HepG2 (cell line): Measurements from ENCODE around the gene RABGAP1L. TPM values are rescaled to one million over a fixed set of nuclear protein-coding genes. Genes with fewer than 3 reads are reported as not detected.

Source experiments
- ATAC-seq: fragments of 200-7000 bp; cut with Tn5 transposase; 3 replicates; pipeline ENCODE4 v1.9.1; 2020; ENCODE audit warnings: mild to moderate bottlenecking, moderate library complexity
- BruUV-seq: library from RNA; stranded (reverse); fragments of 400-500 nt; replicated peaks from 2 replicates; lab custom pipeline; 2021; lab: Mats Ljungman, UMichigan
- CTCF ChIA-PET: fragments of 300-600 bp; formaldehyde crosslinking; extraction: SDS; loops from one replicate; lab custom pipeline; 2021; ENCODE audit warnings: low total read pairs, inconsistent platforms, low intra/inter-chr PET ratio; lab: Yijun Ruan, JAX
- POLR2A ChIA-PET: fragments of 350-600 bp; sonication (Branson Sonifier 250); formaldehyde crosslinking; loops from one replicate; lab custom pipeline; 2020; ENCODE audit warnings: antibody characterized with exemption, inconsistent platforms; lab: Yijun Ruan, JAX
- DNase-seq: peaks from one replicate; pipeline ENCODE4 v3.0.0-alpha.2; 2015; ENCODE audit warnings: low spot score
- FAIRE-seq: peaks from 3 replicates; lab custom pipeline; 2011; peaks lifted over from hg19 to GRCh38; lab: Jason Lieb, UNC
- H2AFZ ChIP-seq: one replicate; pipeline ENCODE4 v1.6.1; 2011; ENCODE audit warnings: low read length, inconsistent platforms
- H3K27ac ChIP-seq: fragments of 300-600 bp; 3 replicates; pipeline ENCODE4 v1.8.0; 2011; ENCODE audit warnings: mixed run types, mild to moderate bottlenecking, mixed read lengths, low read length, inconsistent platforms; ENCODE audit not compliant: insufficient read depth; ENCODE audit errors: extremely low read length
- H3K27me3 ChIP-seq, 2 experiments: fragments of 200-600 bp in 1 of 2; 2 replicates in 1 of 2; 3 replicates in 1 of 2; pipeline versions ENCODE4 v1.6.0 to v1.8.0; 2011; ENCODE audit warnings: low read length in 2 of 2, mild to moderate bottlenecking in 2 of 2, moderate library complexity in 2 of 2, inconsistent platforms in 1 of 2; ENCODE audit not compliant: insufficient read depth in 2 of 2, control insufficient read depth in 1 of 2
- H3K36me3 ChIP-seq, 2 experiments: fragments of 200-600 bp in 1 of 2; replicated peaks in 1 of 2; 2 replicates in 1 of 2; 3 replicates in 1 of 2; pipeline versions ENCODE4 v1.5.1 to v1.8.0; 2011; ENCODE audit warnings: low read length in 2 of 2, inconsistent platforms in 1 of 2; ENCODE audit not compliant: insufficient read depth in 2 of 2, control insufficient read depth in 1 of 2
- H3K4me1 ChIP-seq: 2 replicates; pipeline ENCODE4 v1.5.1; 2012; ENCODE audit warnings: low read length, inconsistent platforms; ENCODE audit not compliant: insufficient read depth
- H3K4me2 ChIP-seq: 2 replicates; pipeline ENCODE4 v1.6.0; 2011; ENCODE audit warnings: low read depth, low read length, inconsistent platforms
- H3K4me3 ChIP-seq, 3 experiments: fragments of 200-600 bp in 1 of 3; sonication (generic), shearing (Covaris generic) in 1 of 3; replicated peaks in 1 of 3; 2 replicates each; pipeline ENCODE4 v1.5.1; 2011 to 2016; ENCODE audit warnings: low read length in 3 of 3, inconsistent platforms in 2 of 3, low read depth in 2 of 3, mild to moderate bottlenecking in 2 of 3, control low read depth in 1 of 3, mixed read lengths in 1 of 3; ENCODE audit not compliant: insufficient read depth in 1 of 3
- H3K79me2 ChIP-seq: one replicate; pipeline ENCODE4 v1.6.1; 2011; ENCODE audit warnings: low read length, inconsistent platforms; ENCODE audit not compliant: insufficient read depth
- H3K9ac ChIP-seq: 2 replicates; pipeline ENCODE4 v1.6.0; 2011; ENCODE audit warnings: mild to moderate bottlenecking, low read depth, low read length, inconsistent platforms; ENCODE audit not compliant: insufficient read depth
- H3K9me3 ChIP-seq: 2 replicates; pipeline ENCODE4 v1.5.1; 2012; ENCODE audit warnings: mild to moderate bottlenecking, low read length
- H4K20me1 ChIP-seq: 2 replicates; pipeline ENCODE4 v1.6.0; 2011; ENCODE audit warnings: inconsistent platforms, mild to moderate bottlenecking, low read length, moderate library complexity; ENCODE audit not compliant: insufficient read depth
- E2F5 ChIP-seq: sonication (generic); formaldehyde crosslinking; conservative IDR thresholded peaks from 2 replicates; pipeline ENCODE4 v1.4.0; 2020; ENCODE audit warnings: missing genetic modification reagents
- ELF3 ChIP-seq: IDR thresholded peaks from 2 replicates; pipeline ENCODE4 v1.6.1; 2016; ENCODE audit warnings: missing genetic modification reagents, missing compliant biosample characterization
- GABPA ChIP-seq, 2 experiments: IDR thresholded peaks; 2 replicates each; pipeline ENCODE4 v1.6.1; 2011 to 2016; ENCODE audit warnings: low read depth in 2 of 2, low read length in 1 of 2, missing biosample characterization in 1 of 2, missing genetic modification characterization in 1 of 2
- GZF1 ChIP-seq: sonication (generic); formaldehyde crosslinking; IDR thresholded peaks from 2 replicates; pipeline ENCODE4 v1.5.1; 2020; ENCODE audit warnings: mild to moderate bottlenecking, missing genetic modification reagents
- HOXA9 ChIP-seq: sonication (generic); formaldehyde crosslinking; IDR thresholded peaks from 2 replicates; pipeline ENCODE4 v1.8.1; 2022; ENCODE audit warnings: missing genetic modification reagents, mild to moderate bottlenecking, moderate library complexity, borderline replicate concordance
- MBNL3 ChIP-seq: fragments of 250-450 bp; sonication (Bioruptor Pico); conservative IDR thresholded peaks from 2 replicates; pipeline ENCODE4 v1.8.0; 2022; ENCODE audit warnings: mild to moderate bottlenecking, inconsistent platforms
- MEF2D ChIP-seq: sonication (generic); formaldehyde crosslinking; IDR thresholded peaks from 2 replicates; pipeline ENCODE4 v1.5.1; 2020; ENCODE audit warnings: mild to moderate bottlenecking, missing genetic modification reagents
- NR2F1 ChIP-seq, 2 experiments: fragments of 450-650 bp in 1 of 2; formaldehyde crosslinking in 1 of 2; IDR thresholded peaks; 2 replicates each; pipeline versions ENCODE4 v1.5.0 to v1.6.1; 2016 to 2020; ENCODE audit warnings: mild to moderate bottlenecking in 1 of 2, missing compliant biosample characterization in 1 of 2, missing genetic modification reagents in 1 of 2, moderate library complexity in 1 of 2
- PHF20 ChIP-seq: sonication (generic); formaldehyde crosslinking; IDR thresholded peaks from 2 replicates; pipeline ENCODE4 v1.5.0; 2020; ENCODE audit warnings: mild to moderate bottlenecking, missing genetic modification reagents
- PHF21A ChIP-seq: sonication (generic); formaldehyde crosslinking; IDR thresholded peaks from 2 replicates; pipeline ENCODE4 v1.5.0; 2020; ENCODE audit warnings: mild to moderate bottlenecking, missing genetic modification reagents
- REPIN1 ChIP-seq: sonication (generic); formaldehyde crosslinking; IDR thresholded peaks from 2 replicates; pipeline ENCODE4 v1.8.0; 2022; ENCODE audit warnings: missing genetic modification reagents, low read depth, mild to moderate bottlenecking, borderline replicate concordance
- TAF1 ChIP-seq: sonication (generic); formaldehyde crosslinking; IDR thresholded peaks from 2 replicates; pipeline ENCODE4 v1.4.0; 2020; ENCODE audit warnings: missing genetic modification reagents
- ZNF17 ChIP-seq: sonication (generic); formaldehyde crosslinking; IDR thresholded peaks from 2 replicates; pipeline ENCODE4 v1.5.0; 2020; ENCODE audit warnings: mild to moderate bottlenecking, missing genetic modification reagents
- ZNF260 ChIP-seq: sonication (generic); formaldehyde crosslinking; IDR thresholded peaks from 2 replicates; pipeline ENCODE4 v1.4.0; 2020; ENCODE audit warnings: missing genetic modification reagents, low read depth, mild to moderate bottlenecking, borderline replicate concordance
- ZNF652 ChIP-seq: IDR thresholded peaks from 2 replicates; pipeline ENCODE4 v1.6.1; 2016; ENCODE audit warnings: low read depth, borderline replicate concordance
- ZNF781 ChIP-seq: sonication (generic); formaldehyde crosslinking; IDR thresholded peaks from 2 replicates; pipeline ENCODE4 v1.5.1; 2020; ENCODE audit warnings: borderline replicate concordance, mild to moderate bottlenecking, missing genetic modification reagents; ENCODE audit errors: not compliant biosample characterization
- ZUFSP ChIP-seq: sonication (generic); formaldehyde crosslinking; IDR thresholded peaks from 2 replicates; pipeline ENCODE4 v1.9.0; 2021; ENCODE audit warnings: missing genetic modification reagents, mild to moderate bottlenecking, borderline replicate concordance
- WGBS: methylation state at CpG from one replicate; pipeline ENCODE4 v1.1.6; 2017; ENCODE audit warnings: low lambda C conversion rate; 5-methylcytosine and 5-hydroxymethylcytosine counted together
- in situ Hi-C: cut with HindIII; loops from 2 replicates; pipeline ENCODE4 v1.10.0; 2017; ENCODE audit warnings: low pct_unique_long_range_greater_than_20kb; ENCODE audit not compliant: extremely low pct_ligation_motif_present
- intact Hi-C: fragments of 100-400 bp; cut with micrococcal nuclease; formaldehyde crosslinking; loops from one replicate; pipeline ENCODE4 v1.10.0; 2022; ENCODE audit not compliant: unreplicated experiment
- polyA plus RNA-seq, 8 experiments: library from polyadenylated mRNA; depleted of rRNA in 3 of 8; stranded (reverse) in 7 of 8; unstranded in 1 of 8; fragments of >200 nt; fragmentation: Illumina TruSeq in 4 of 8; extraction: Trizol in 4 of 8; gene quantifications; 2 replicates each; pipeline versions ENCODE4 v1.2.1 to v1.2.3, GENCODE V29; 2011 to 2016; ENCODE audit warnings: low read depth in 4 of 8, missing spikeins in 1 of 8, mixed read lengths in 1 of 8; ENCODE audit not compliant: insufficient read depth in 1 of 8
- total RNA-seq, 5 experiments: library from RNA; depleted of rRNA; stranded (reverse); fragments of >200 nt; fragmentation: Illumina TruSeq; extraction: Trizol; gene quantifications; 2 replicates each; pipeline ENCODE4 v1.2.3, GENCODE V29; 2016; ENCODE audit warnings: low read depth in 1 of 5
- TF ChIP-seq, protein P1 (sequence below): sonication (generic); formaldehyde crosslinking; IDR thresholded peaks from 2 replicates; pipeline ENCODE4 v1.4.0; 2020; ENCODE audit warnings: missing genetic modification reagents
- TF ChIP-seq, protein P2 (sequence below): sonication (generic); formaldehyde crosslinking; IDR thresholded peaks from 2 replicates; pipeline ENCODE4 v1.8.0; 2022; ENCODE audit warnings: mild to moderate bottlenecking, missing genetic modification reagents

RABGAP1L gene
- total and polyA plus RNA-seq, 2 of the 13 experiments (the other 11 are each of a cell fraction or from before 2014, with no cell fraction given) = 7.9 to 22.6 TPM

DNA sequence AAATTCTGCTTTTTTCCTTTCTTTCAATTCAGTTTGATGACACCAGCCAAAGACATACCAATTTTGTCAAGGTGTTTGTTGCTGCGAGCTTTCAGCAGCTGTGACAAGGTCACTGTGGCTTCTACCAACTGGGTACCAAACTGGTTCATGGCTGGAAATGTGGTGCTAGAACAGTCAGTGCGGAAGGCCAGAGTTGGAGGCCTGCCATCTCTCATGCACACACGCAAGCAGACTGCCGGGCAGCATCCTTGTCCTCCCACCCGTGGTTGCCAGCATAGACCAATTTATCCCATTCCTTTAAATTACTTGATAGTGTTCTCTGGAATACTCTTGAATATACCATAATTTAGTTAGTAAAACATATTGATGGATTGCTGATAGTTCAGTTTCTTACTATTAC lies 208.6 kb downstream of the RABGAP1L start:
- CTCF ChIA-PET = no interaction called here
- Histone ChIP-seq H3K27ac (no peak overlapping the region), H3K4me3 (no peak overlapping the region), H3K9me3 (no peaks in the 10 kb centered on the region), H4K20me1 (no peaks in the 10 kb centered on the region), H3K27me3 (no peaks in the 10 kb centered on the region), H3K79me2 (no peaks in the 10 kb centered on the region), H2AFZ (no peak overlapping the region), H3K4me1 (no peaks in the 10 kb centered on the region), H3K4me2 (no peak overlapping the region), H3K9ac (no peak overlapping the region), H3K36me3 (no peaks in the 10 kb centered on the region; a peak in 1 of 5 replicates)
- no peak for FAIRE-seq
- POLR2A ChIA-PET = no interaction called here
- in situ Hi-C loops = no loop called here
- DNase-seq = no peak
- intact Hi-C loops = no loop called here
- over 99% methylated on average over 5 of the region's 5 CpGs for WGBS
- ATAC-seq = no peak
- no TSS peak for BruUV-seq
- TF ChIP-seq, protein P1, sequence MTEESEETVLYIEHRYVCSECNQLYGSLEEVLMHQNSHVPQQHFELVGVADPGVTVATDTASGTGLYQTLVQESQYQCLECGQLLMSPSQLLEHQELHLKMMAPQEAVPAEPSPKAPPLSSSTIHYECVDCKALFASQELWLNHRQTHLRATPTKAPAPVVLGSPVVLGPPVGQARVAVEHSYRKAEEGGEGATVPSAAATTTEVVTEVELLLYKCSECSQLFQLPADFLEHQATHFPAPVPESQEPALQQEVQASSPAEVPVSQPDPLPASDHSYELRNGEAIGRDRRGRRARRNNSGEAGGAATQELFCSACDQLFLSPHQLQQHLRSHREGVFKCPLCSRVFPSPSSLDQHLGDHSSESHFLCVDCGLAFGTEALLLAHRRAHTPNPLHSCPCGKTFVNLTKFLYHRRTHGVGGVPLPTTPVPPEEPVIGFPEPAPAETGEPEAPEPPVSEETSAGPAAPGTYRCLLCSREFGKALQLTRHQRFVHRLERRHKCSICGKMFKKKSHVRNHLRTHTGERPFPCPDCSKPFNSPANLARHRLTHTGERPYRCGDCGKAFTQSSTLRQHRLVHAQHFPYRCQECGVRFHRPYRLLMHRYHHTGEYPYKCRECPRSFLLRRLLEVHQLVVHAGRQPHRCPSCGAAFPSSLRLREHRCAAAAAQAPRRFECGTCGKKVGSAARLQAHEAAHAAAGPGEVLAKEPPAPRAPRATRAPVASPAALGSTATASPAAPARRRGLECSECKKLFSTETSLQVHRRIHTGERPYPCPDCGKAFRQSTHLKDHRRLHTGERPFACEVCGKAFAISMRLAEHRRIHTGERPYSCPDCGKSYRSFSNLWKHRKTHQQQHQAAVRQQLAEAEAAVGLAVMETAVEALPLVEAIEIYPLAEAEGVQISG = no peak
- TF ChIP-seq PHF20 (CRISPR knock-in tag) (no peak), MEF2D (CRISPR knock-in tag) (no peak), NR2F1 (CRISPR knock-in tag; IDR thresholded peaks at IDR 0.05) (no peak), ELF3 (CRISPR knock-in tag) (no peak), REPIN1 (CRISPR knock-in tag) (no peak), MBNL3 (CRISPR knock-in tag) (no peak), ZNF652 (CRISPR knock-in tag) (no peak), ZNF260 (CRISPR knock-in tag) (no peak), ZNF17 (no peak), GABPA (IDR thresholded peaks at IDR 0.05; ENCODE audit: low read depth, low read length) (no peak), GABPA (CRISPR knock-in tag; IDR thresholded peaks at IDR 0.05; ENCODE audit: low read depth) (no peak), HOXA9 (CRISPR knock-in tag) (no peak), PHF21A (CRISPR knock-in tag) (no peak), ZNF781 (CRISPR knock-in tag) (no peak), ZUFSP (CRISPR knock-in tag) (no peak), GZF1 (no peak), TAF1 (CRISPR knock-in tag) (no peak), E2F5 (CRISPR knock-in tag) (no peak)
- TF ChIP-seq, protein P2, sequence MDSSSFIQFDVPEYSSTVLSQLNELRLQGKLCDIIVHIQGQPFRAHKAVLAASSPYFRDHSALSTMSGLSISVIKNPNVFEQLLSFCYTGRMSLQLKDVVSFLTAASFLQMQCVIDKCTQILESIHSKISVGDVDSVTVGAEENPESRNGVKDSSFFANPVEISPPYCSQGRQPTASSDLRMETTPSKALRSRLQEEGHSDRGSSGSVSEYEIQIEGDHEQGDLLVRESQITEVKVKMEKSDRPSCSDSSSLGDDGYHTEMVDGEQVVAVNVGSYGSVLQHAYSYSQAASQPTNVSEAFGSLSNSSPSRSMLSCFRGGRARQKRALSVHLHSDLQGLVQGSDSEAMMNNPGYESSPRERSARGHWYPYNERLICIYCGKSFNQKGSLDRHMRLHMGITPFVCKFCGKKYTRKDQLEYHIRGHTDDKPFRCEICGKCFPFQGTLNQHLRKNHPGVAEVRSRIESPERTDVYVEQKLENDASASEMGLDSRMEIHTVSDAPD (CRISPR knock-in tag) = no peak
